HG03025 (cell line): ENCODE measurements around the gene VILL.
"Not testable (repeated sequence)": the region's sequence is repeated elsewhere in the genome, so short reads cannot be mapped to it uniquely, and the experiment has no call there.

Experiments used
- ATAC-seq: cut with Tn5 transposase; IDR thresholded peaks from one replicate; pipeline ENCODE4 v1.9.1; 2021; ENCODE audit warnings: mild to moderate bottlenecking, moderate library complexity; ENCODE audit not compliant: unreplicated experiment, low FRiP score

Gene VILL

GRCh38 chr3:38031022-38031994 lies 40.7 kb downstream of the VILL start:
- ATAC-seq = no peak

DNA sequence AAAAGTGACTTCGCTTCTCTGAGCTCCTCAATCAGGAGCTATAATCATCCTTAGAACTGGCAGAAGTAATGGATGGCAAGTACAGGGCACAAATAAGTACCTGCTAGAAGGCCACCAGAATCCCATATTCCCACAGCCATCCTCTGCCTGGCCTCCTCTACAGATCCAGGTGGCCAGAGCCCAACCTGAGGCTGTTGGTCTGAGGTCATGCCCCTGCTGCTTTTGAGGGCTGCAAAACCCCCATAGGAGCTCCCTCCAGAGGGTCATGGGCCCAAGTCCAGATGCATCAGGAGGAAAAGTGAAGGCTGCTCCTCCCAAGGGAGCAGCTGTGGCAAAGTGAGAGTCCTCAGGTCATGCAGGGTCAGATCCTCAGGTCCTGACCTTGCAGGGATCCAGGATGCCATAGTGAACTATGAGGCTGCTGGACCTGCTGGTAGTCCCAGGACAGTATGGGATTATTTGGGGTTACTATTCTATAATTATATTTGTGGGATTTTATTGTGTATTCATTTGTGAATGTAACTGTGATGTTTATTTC lies 41.8 kb downstream of the VILL start:
- no peak for ATAC-seq

DNA sequence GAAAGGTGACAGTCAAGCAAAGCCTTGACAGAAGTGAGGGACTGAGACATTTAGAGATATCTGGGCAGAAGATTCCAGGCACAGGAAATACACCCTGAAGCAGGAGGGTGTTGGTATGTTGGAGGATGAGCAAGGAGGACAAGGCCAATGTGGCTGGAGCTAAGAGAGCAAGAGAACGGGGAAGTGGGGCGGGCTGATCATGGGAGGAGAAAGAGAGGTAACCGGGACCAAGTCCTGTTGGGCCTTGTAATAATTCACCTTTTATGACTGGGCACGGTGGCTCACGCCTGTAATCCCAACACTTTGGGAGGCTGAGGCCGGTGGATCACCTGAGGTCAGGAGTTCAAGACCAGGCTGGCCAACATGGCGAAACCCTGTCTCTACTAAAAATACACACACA lies 43.0 kb downstream of the VILL start:
- ATAC-seq = not testable (repeated sequence)

DNA sequence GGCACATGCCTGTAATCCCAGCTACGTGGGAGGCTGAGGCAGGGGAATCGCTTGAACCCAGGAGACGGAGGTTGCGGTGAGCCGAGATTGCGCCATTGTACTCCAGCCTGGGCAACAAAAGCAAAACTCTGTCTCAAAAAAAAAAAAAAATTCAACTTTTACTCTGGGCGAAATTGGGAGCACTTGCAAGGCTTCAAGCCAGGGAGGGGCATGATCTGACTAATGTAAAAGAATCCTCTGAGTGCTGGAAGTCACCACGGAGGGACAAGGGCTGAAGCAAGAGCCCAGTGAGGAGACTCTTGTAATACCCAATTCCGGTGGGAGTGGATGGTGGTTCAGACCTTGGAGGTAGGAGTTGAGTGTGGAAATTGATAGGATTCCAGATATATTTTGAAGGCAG lies 43.7 kb downstream of the VILL start:
- ATAC-seq = not testable (repeated sequence)

DNA sequence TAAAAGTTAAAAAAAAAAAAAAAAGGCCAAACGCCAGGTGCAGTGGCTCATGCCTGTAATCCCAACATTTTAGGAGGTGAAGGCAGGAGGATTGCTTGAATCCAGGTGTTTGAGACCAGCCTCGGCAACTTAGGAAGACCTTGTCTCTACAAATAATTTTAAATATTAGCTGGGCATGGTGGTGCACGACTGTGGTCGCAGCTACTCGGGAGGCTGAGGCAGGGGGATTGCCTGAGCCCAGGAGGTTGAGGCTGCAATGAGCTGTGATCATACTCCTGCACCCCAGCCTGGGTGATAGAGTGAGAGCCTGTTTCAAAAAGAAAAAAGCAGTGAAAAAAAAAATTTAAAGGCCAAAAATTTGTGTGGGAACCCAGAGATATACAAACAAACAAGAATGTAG lies 45.7 kb downstream of the VILL start:
- no peak for ATAC-seq

GRCh38 chr3:38036906-38037305 lies 46.3 kb downstream of the VILL start:
- ATAC-seq = no peak

- no peak for ATAC-seq
These were observed 47.9 kb downstream of the VILL start for GRCh38 chr3:38038447-38038911.

DNA sequence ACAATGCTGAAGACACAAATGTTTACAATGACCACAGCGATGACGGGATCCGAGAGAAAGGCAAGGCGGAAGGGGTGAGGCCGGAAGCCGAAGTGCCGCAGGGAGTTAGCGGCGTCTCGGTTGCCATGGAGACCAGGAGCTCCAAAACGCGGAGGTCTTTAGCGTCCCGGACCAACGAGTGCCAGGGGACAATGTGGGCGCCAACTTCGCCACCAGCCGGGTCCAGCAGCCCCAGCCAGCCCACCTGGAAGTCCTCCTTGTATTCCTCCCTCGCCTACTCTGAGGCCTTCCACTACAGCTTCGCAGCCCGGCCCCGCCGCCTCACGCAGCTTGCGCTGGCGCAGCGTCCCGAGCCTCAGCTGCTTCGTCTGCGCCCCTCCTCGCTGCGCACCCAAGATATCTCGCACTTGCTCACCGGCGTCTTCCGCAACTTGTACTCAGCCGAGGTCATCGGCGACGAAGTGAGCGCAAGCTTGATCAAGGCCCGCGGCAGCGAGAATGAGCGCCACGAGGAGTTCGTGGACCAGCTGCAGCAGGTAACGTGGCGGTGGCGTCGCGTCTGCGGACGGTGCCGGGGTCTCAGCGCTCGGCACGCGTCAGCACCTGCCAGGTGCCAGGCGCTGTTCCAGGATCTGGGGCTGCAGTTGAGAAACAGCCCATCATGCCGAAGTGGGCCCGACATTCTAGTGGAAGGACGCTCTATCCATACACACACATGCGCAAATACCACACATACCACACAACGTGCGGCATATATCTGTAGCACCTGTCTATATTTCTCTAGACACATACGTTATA lies 48.7 kb downstream of the VILL start, which contains the start of gene DLEC1:
Gene DLEC1, plus strand, starts transcription at position 108 of the 798 bp plus-strand sequence. Its CDS starts 18 bp downstream, at position 126.
- ATAC-seq = peak; percentile 85

DNA sequence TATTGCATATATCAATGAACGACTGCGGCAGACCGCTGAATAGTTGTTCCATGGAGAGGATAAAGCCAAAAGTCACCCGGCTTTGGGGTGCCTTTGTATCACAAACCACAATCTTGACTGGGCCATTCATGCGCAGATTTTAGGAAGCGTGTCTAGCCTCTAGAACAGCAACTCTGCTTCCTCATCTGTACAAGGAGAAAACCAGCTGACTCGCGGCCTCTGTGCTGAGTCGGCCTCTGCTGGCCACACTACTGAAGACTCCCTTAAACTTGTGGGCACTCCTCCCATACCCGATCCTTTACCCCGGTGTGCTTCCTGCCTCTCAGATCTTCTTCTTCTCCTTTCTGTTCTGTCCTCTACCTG lies 49.3 kb downstream of the VILL start:
- ATAC-seq = peak; percentile 46

GRCh38 chr3:38040401-38040800 lies 49.8 kb downstream of the VILL start:
- no peak for ATAC-seq

DNA sequence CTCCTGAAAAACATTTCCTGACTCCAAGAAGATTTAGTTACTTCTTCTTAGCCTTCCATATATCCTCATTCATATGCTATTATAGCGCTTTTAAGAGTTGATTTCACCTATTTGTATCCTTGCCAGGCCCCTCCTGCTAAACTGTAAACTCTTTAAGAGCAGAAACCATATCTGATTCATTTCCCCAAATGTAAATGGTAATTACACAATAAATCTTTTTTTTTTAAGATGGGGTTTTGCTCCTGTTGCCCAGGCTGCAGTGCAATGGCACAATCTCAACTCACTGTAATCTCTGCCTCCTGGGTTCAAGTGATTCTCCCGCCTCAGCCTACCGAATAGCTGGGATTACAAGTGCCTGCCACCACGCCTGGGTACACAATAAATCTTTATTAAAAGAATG lies 52.9 kb downstream of the VILL start:
- ATAC-seq = no peak

DNA sequence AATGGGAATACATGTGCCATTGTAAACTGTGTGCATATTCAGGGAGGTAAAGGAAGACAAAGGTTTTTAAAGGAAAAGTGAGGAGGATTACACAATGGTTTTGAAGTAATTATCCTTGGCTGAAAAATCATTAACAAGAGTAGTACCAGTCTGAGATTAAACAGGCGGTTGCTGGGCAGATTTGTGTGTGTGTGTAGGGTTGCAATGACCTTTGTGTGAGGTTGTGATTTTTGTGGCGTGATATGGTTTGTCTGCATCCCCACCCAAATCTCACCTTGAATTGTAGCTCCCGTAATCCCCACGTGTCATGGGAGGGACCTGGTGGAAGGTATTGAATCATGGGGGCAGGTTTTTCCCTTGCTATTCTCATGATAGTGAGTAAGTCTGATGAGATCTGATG lies 55.4 kb downstream of the VILL start:
- ATAC-seq = no peak

DNA sequence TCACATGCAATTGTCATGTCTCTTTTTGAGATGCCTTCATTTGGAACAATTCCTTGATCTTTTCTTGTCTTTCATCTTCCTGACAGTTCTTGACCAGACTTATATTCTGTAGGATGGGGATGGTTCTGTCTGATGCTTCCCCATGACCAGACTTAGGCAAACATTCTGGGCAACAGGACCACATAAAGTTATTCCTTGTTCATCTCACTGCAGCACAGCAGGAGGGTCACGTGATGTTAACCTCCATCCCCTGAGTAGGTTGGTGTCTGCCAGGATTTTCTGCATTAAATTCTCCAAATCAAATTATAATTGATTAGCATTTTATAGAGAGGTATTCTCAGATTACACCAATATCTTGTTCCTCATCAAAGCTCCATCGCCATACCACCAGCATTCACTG lies 56.2 kb downstream of the VILL start:
- ATAC-seq = no peak

GRCh38 chr3:38047896-38048295 lies 57.3 kb downstream of the VILL start:
- ATAC-seq = no peak

DNA sequence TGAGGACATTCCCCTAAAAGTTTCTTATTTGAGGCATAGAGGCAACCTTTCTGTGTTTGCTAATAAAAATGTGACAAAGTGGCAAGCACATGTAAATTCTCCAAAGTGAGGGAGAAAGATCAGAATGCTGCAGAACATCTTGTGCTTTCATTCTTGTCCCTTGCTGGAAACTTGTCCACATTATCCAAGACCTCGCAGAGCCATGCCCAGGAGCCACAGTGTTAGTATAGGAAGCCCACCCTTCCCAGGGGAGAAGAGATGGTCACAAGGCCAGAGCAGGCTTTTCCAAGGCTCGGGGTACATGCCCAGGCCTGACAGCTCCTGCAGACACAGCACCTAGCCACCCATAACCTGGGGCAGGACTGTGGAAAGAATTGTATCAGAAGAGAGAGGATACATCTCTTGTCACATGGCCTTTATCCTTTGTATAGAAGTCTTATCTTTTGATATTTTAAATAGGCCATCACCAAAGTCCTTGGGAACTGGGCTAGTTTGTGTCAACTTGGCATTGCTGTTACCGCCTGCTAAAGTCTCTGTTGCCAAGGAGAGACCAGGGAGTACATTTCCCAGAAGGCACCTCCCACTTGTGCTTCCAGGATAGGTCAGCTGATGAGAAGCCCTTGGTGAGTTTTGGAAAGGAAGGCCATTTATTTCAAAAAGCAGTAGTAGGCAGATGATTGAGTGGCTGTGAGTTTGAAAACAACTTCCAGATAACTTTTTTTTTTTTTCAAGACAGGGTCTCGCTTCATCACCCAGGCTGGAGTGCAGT lies 59.0 kb downstream of the VILL start:
- no peak for ATAC-seq

GRCh38 chr3:38051131-38051530 lies 60.5 kb downstream of the VILL start:
- no peak for ATAC-seq

GRCh38 chr3:38053286-38053685 lies 62.7 kb downstream of the VILL start:
- ATAC-seq = not testable (repeated sequence)

DNA sequence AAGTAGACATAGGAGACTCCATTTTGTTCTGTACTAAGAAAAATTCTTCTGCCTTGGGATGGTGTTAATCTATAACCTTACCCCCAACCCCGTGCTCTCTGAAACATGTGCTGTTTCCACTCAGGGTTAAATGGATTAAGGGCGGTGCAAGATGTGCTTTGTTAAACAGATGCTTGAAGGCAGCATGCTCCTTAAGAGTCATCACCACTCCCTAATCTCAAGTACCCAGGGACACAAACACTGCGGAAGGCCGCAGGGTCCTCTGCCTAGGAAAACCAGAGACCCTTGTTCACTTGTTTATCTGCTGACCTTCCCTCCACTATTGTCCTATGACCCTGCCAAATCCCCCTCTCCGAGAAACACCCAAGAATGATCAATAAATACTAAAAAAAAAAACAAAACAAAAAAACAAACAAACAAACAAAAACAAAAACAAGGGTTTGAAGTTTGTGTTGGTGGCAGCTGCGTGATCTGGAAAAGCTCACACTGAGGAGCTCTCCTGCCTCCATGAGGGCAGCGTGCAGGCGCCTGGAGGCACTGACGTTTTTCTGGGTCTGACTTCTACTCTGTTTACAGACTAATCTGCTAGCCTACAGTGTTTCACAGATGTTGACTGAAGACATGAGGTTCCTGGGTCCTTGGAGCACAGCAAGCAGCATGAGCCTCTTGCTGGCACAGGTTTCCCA lies 63.4 kb downstream of the VILL start:
- ATAC-seq = not testable (repeated sequence)

- no peak for ATAC-seq
These were observed 64.0 kb downstream of the VILL start for GRCh38 chr3:38054499-38055001.
